ENCODE results near the gene RASSF6. TPM values are rescaled to one million over a fixed set of nuclear protein-coding genes. Genes with fewer than 3 reads are reported as not detected.
A peak's percentile ranks its signal among the peaks of the same experiment; 100 is the strongest.
"Not testable (repeated sequence)": the region's sequence is repeated elsewhere in the genome, so short reads cannot be mapped to it uniquely, and the experiment has no call there.

RASSF6 gene
- total and polyA plus RNA-seq, 2 donors (not counting 1 experiment from before 2014, with no cell fraction given), result 1.4 to 13.1 TPM

DNA sequence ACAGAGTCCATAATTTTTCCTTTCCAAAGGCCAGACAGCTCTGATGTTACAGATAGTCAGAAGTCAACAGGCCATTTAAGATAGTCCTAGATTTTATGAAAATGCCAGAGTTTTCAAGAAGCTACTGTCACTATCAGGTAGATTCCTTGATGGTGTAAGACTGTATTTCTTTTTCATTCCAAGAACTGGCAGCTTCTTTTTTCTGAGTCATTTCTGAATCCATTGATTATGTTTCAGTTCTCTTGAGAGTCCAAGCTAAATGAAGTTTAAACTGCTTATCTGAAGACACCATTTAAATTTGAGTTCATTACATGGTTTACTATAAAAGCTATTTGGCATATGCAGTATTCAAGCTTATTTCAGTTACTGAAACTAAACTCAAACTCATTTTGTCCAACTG lies 44.6 kb downstream of the RASSF6 start:
- no peaks in the 10 kb centered on the region for H3K9me3 Mint-ChIP-seq (ENCODE audit: insufficient read depth)
- H3K27ac Mint-ChIP-seq, result no peak overlapping the region
- H4K20me1 ChIP-seq (ENCODE audit: control insufficient read depth, insufficient read depth, low read length, poor library complexity, severe bottlenecking), result no peaks in the 10 kb centered on the region
- no peak overlapping the region for H3K27ac ChIP-seq (ENCODE audit: low read length in 2 of 2)
- H3K36me3 ChIP-seq (replicated peaks in 1 of 2; ENCODE audit: control extremely low read depth in 1 of 2, control insufficient read depth in 1 of 2, extremely low read depth in 1 of 2, insufficient read depth in 2 of 2, low read length in 1 of 2), result no peaks in the 10 kb centered on the region
- intact Hi-C loops (cut with micrococcal nuclease), result loop anchor here (2.0 kb wide), 1 partner anchor 13 kb away; no protein-coding TSS in a partner anchor
- peaks cover 3% of the 10 kb centered on the region for H3K4me1 Mint-ChIP-seq
- no peak overlapping the region for H3K9ac ChIP-seq (ENCODE audit: low read length)
- ATAC-seq (ENCODE audit: low read depth) (no peak), DNase-seq (no peak)
- CTCF ChIA-PET, result interaction anchor here (0.7 to 7.3 kb wide), 10 partner anchors 12 to 183 kb away, joined by 3 to 145 read pairs (median 4); no protein-coding TSS in a partner anchor
- POLR2A ChIA-PET, result interaction anchor here (1.1 kb wide), 1 partner anchor 14 kb away, joined by 3 read pairs; no protein-coding TSS in a partner anchor
- TF ChIP-seq EZH2 (IDR thresholded peaks at IDR 0.05; ENCODE audit: borderline replicate concordance, insufficient read depth, low read depth, low read length, poor library complexity, severe bottlenecking), result no peak
- TF ChIP-seq, protein P1, sequence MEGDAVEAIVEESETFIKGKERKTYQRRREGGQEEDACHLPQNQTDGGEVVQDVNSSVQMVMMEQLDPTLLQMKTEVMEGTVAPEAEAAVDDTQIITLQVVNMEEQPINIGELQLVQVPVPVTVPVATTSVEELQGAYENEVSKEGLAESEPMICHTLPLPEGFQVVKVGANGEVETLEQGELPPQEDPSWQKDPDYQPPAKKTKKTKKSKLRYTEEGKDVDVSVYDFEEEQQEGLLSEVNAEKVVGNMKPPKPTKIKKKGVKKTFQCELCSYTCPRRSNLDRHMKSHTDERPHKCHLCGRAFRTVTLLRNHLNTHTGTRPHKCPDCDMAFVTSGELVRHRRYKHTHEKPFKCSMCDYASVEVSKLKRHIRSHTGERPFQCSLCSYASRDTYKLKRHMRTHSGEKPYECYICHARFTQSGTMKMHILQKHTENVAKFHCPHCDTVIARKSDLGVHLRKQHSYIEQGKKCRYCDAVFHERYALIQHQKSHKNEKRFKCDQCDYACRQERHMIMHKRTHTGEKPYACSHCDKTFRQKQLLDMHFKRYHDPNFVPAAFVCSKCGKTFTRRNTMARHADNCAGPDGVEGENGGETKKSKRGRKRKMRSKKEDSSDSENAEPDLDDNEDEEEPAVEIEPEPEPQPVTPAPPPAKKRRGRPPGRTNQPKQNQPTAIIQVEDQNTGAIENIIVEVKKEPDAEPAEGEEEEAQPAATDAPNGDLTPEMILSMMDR (IDR thresholded peaks at IDR 0.05), result no peak
- no peak overlapping the region for H3K4me3 ChIP-seq (ENCODE audit: control extremely low read depth in 1 of 5, extremely low read depth in 1 of 5, insufficient read depth in 1 of 5, low read depth in 2 of 5, low read length in 4 of 5)
- H2AFZ ChIP-seq (ENCODE audit: insufficient read depth, low read depth, low read length, poor library complexity, severe bottlenecking), result no peak overlapping the region
- H3K27me3 ChIP-seq (replicated peaks in 1 of 4; ENCODE audit: control extremely low read depth in 1 of 4, control insufficient read depth in 3 of 4, insufficient read depth in 4 of 4, low read length in 3 of 4), result no peaks in the 10 kb centered on the region
- H3K4me3 Mint-ChIP-seq, result no peak overlapping the region
- H3K4me1 ChIP-seq (ENCODE audit: control insufficient read depth in 2 of 2, insufficient read depth in 2 of 2, low read length in 2 of 2), result peaks cover 0 to 4% of the 10 kb centered on the region in 2 donors
- no peaks in the 10 kb centered on the region for H3K27me3 Mint-ChIP-seq
- H3K79me2 ChIP-seq (ENCODE audit: control insufficient read depth, insufficient read depth, low read length), result no peaks in the 10 kb centered on the region
- H3K4me2 ChIP-seq (replicated peaks; ENCODE audit: low read depth, low read length, poor library complexity, severe bottlenecking), result no peak overlapping the region
- H3K9me3 ChIP-seq (ENCODE audit: control extremely low read depth in 1 of 3, control insufficient read depth in 2 of 3, insufficient read depth in 1 of 3, low read length in 2 of 3), result no peaks in the 10 kb centered on the region

DNA sequence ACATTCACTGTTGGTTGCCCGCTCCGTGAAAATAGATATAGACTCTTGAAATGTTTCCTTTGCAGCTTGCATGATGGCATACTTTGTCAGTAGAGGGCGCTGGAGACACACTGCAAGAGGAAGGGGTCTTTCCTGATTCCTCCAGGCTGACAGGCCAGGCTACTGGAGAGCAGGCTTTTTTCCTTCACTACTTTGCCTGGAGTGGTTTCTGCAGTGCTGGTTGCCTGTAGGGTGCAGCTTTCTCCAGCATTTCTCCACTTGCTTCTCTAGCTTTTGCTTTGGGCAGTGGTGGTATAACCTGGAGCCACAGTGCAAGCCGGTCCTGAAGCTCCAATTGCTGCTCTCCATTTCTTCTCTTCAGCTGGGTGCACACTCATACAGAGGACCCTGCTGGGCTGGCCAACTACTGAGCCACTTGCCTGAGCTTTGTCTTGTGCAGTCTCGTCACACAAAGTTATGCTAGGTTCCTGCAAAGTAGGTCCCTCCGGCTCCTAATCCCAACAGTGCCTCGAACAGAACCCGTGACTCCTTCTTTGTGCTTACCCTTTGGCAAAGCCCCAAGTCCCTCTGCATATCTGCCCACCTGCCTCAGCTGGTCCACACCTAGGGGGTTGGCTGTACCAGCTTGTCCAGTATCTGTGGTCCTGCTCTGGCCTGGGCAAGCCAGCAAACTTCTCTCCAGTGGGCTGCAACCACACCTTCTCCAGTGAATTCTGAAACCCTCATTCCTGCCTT lies 46.3 kb downstream of the RASSF6 start:
- ATAC-seq (ENCODE audit: low read depth), result peak; percentile 67
- Mint-ChIP-seq H3K4me1 (peaks cover 3% of the 10 kb centered on the region), H3K9me3 (ENCODE audit: insufficient read depth) (no peaks in the 10 kb centered on the region), H3K4me3 (no peak overlapping the region), H3K27ac (no peak overlapping the region), H3K27me3 (no peaks in the 10 kb centered on the region)
- Histone ChIP-seq H4K20me1 (ENCODE audit: control insufficient read depth, insufficient read depth, low read length, poor library complexity, severe bottlenecking) (no peaks in the 10 kb centered on the region), H3K4me3 (ENCODE audit: control extremely low read depth in 1 of 5, extremely low read depth in 1 of 5, insufficient read depth in 1 of 5, low read depth in 2 of 5, low read length in 4 of 5) (no peak overlapping the region), H3K36me3 (replicated peaks in 1 of 2; ENCODE audit: control extremely low read depth in 1 of 2, control insufficient read depth in 1 of 2, extremely low read depth in 1 of 2, insufficient read depth in 2 of 2, low read length in 1 of 2) (no peaks in the 10 kb centered on the region), H2AFZ (ENCODE audit: insufficient read depth, low read depth, low read length, poor library complexity, severe bottlenecking) (no peak overlapping the region), H3K9me3 (ENCODE audit: control extremely low read depth in 1 of 3, control insufficient read depth in 2 of 3, insufficient read depth in 1 of 3, low read length in 2 of 3) (no peaks in the 10 kb centered on the region), H3K27ac (ENCODE audit: low read length in 2 of 2) (no peak overlapping the region), H3K27me3 (replicated peaks in 1 of 4; ENCODE audit: control extremely low read depth in 1 of 4, control insufficient read depth in 3 of 4, insufficient read depth in 4 of 4, low read length in 3 of 4) (no peaks in the 10 kb centered on the region), H3K9ac (ENCODE audit: low read length) (no peak overlapping the region), H3K4me1 (ENCODE audit: control insufficient read depth in 2 of 2, insufficient read depth in 2 of 2, low read length in 2 of 2) (peaks cover 0 to 4% of the 10 kb centered on the region in 2 donors), H3K4me2 (replicated peaks; ENCODE audit: low read depth, low read length, poor library complexity, severe bottlenecking) (no peak overlapping the region), H3K79me2 (ENCODE audit: control insufficient read depth, insufficient read depth, low read length) (no peaks in the 10 kb centered on the region)
- CTCF ChIA-PET, result interaction anchor here (0.6 to 7.3 kb wide), 28 partner anchors 11 to 1977 kb away, joined by 3 to 145 read pairs (median 4); partner anchors contain the start of gene RASSF6
- intact Hi-C loops (cut with micrococcal nuclease), result loop anchor here (1.0 to 2.0 kb wide), 2 partner anchors 15 to 79 kb away; no protein-coding TSS in a partner anchor
- peak; percentile 62 for DNase-seq
- POLR2A ChIA-PET, result no interaction called here
- TF ChIP-seq, protein P1 (IDR thresholded peaks at IDR 0.05), result peak; percentile 74
- TF ChIP-seq EZH2 (IDR thresholded peaks at IDR 0.05; ENCODE audit: borderline replicate concordance, insufficient read depth, low read depth, low read length, poor library complexity, severe bottlenecking), result no peak
- 80% methylated on average over 6 of the region's 8 CpGs for WGBS (ENCODE audit: insufficient coverage)

DNA sequence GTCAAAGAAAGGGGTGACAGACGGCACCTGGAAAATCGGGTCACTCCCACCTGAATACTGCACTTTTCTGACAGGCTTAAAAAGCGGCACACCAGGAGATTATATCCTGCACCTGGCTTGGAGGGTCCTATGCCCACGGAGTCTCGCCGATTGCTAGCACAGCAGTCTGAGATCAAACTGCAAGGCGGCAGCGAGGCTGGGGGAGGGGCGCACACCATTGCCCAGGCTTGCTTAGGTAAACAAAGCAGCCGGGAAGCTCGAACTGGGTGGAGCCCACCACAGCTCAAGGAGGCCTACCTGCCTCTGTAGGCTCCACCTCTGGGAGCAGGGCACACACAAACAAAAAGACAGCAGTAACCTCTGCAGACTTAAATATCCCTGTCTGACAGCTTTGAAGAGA lies 69.4 kb downstream of the RASSF6 start:
- intact Hi-C loops (cut with micrococcal nuclease); H3K9ac ChIP-seq (ENCODE audit: low read length); H3K27ac Mint-ChIP-seq; H3K79me2 ChIP-seq (ENCODE audit: control insufficient read depth, insufficient read depth, low read length); ATAC-seq (ENCODE audit: low read depth); H3K9me3 Mint-ChIP-seq (ENCODE audit: insufficient read depth); H3K36me3 ChIP-seq (replicated peaks in 1 of 2; ENCODE audit: control extremely low read depth in 1 of 2, control insufficient read depth in 1 of 2, extremely low read depth in 1 of 2, insufficient read depth in 2 of 2, low read length in 1 of 2); H3K4me3 ChIP-seq (ENCODE audit: control extremely low read depth in 1 of 5, extremely low read depth in 1 of 5, insufficient read depth in 1 of 5, low read depth in 2 of 5, low read length in 4 of 5); H3K4me3 Mint-ChIP-seq; H3K4me2 ChIP-seq (replicated peaks; ENCODE audit: low read depth, low read length, poor library complexity, severe bottlenecking); H3K27me3 Mint-ChIP-seq; H2AFZ ChIP-seq (ENCODE audit: insufficient read depth, low read depth, low read length, poor library complexity, severe bottlenecking); POLR2A ChIA-PET; H3K27ac ChIP-seq (ENCODE audit: low read length in 2 of 2); H3K9me3 ChIP-seq (ENCODE audit: control extremely low read depth in 1 of 3, control insufficient read depth in 2 of 3, insufficient read depth in 1 of 3, low read length in 2 of 3); H3K4me1 ChIP-seq (ENCODE audit: control insufficient read depth in 2 of 2, insufficient read depth in 2 of 2, low read length in 2 of 2); H3K27me3 ChIP-seq (replicated peaks in 1 of 4; ENCODE audit: control extremely low read depth in 1 of 4, control insufficient read depth in 3 of 4, insufficient read depth in 4 of 4, low read length in 3 of 4); DNase-seq; H3K4me1 Mint-ChIP-seq; H4K20me1 ChIP-seq (ENCODE audit: control insufficient read depth, insufficient read depth, low read length, poor library complexity, severe bottlenecking); CTCF ChIA-PET: not testable (repeated sequence)
- 88% methylated on average over 3 of the region's 11 CpGs for WGBS (ENCODE audit: insufficient coverage)

Data from B cell (primary cell).